T-cell (primary cell): ENCODE results near the gene MAP1B. TPM values are rescaled to one million over a fixed set of nuclear protein-coding genes. Genes with fewer than 3 reads are reported as not detected.

Experiments
- ATAC-seq, 4 experiments: fragments of 200-7000 bp in 3 of 4; fragments of 150-1000 bp in 1 of 4; cut with Tn5 transposase; replicated peaks in 1 of 4; 1 replicate in 3 of 4; 2 replicates in 1 of 4; pipeline ENCODE4 v1.10.0; 2021; ENCODE audit warnings: moderate library complexity in 3 of 4, mild to moderate bottlenecking in 2 of 4, moderate number of reproducible peaks in 1 of 4
- CTCF ChIA-PET, 2 donors: fragments of 300-600 bp; sonication (Branson Sonifier 250); formaldehyde crosslinking; loops; one replicate each; lab custom pipeline; 2022; ENCODE audit warnings: antibody characterized with exemption in 2 of 2; lab: Charles Lee
- POLR2A ChIA-PET, 2 donors: fragments of 300-600 bp; sonication (Branson Sonifier 250); formaldehyde crosslinking; loops; one replicate each; lab custom pipeline; 2022; ENCODE audit warnings: antibody characterized with exemption in 2 of 2; lab: Charles Lee
- DNase-seq, 35 experiments: peaks; one replicate each; pipeline versions ENCODE4 v3.0.0 to v3.0.0-alpha.2; 2013 to 2023
- H3K27ac ChIP-seq: one replicate; pipeline ENCODE4 v1.5.1; 2013; ENCODE audit warnings: low read length
- H3K27me3 ChIP-seq, 2 experiments: replicated peaks in 1 of 2; 1 replicate in 1 of 2; 2 replicates in 1 of 2; pipeline versions ENCODE4 v1.6.1 to v1.7.0; 2013; ENCODE audit warnings: low read length in 1 of 2, mixed read lengths in 1 of 2; ENCODE audit not compliant: control insufficient read depth in 2 of 2, insufficient read depth in 2 of 2; ENCODE audit errors: extremely low read depth in 1 of 2
- H3K36me3 ChIP-seq, 2 donors: 1 replicate in 1 of 2; 2 replicates in 1 of 2; pipeline versions ENCODE4 v1.6.1 to v1.7.0; 2013; ENCODE audit warnings: low read length in 1 of 2; ENCODE audit not compliant: control insufficient read depth in 2 of 2, insufficient read depth in 1 of 2; ENCODE audit errors: extremely low read depth in 1 of 2
- H3K4me1 ChIP-seq, 2 experiments: 1 replicate in 1 of 2; 2 replicates in 1 of 2; pipeline versions ENCODE4 v1.6.1 to v1.7.0; 2013; ENCODE audit warnings: low read length in 2 of 2, mixed read lengths in 1 of 2; ENCODE audit not compliant: insufficient read depth in 2 of 2, control insufficient read depth in 1 of 2; ENCODE audit errors: extremely low read depth in 1 of 2
- H3K4me3 ChIP-seq, 2 donors: 1 replicate in 1 of 2; 2 replicates in 1 of 2; pipeline versions ENCODE4 v1.5.1 to v1.7.0; 2013; ENCODE audit warnings: mild to moderate bottlenecking in 2 of 2, low read length in 1 of 2, moderate library complexity in 1 of 2; ENCODE audit not compliant: control insufficient read depth in 1 of 2; ENCODE audit errors: extremely low read depth in 1 of 2
- H3K9me3 ChIP-seq: 2 replicates; pipeline ENCODE4 v1.7.0; 2013
- H3K27ac Mint-ChIP-seq, 2 donors: one replicate each; pipeline ENCODE4 v1.8.0; 2020 to 2021; ENCODE audit warnings: mild to moderate bottlenecking in 2 of 2, mixed read lengths in 2 of 2
- H3K27me3 Mint-ChIP-seq, 2 donors: one replicate each; pipeline ENCODE4 v1.8.0; 2021 to 2022; ENCODE audit warnings: mixed read lengths in 2 of 2
- H3K36me3 Mint-ChIP-seq: one replicate; pipeline ENCODE4 v1.8.0; 2021; ENCODE audit warnings: mixed read lengths
- H3K4me1 Mint-ChIP-seq, 3 donors: one replicate each; pipeline ENCODE4 v1.8.0; 2020 to 2022; ENCODE audit warnings: mixed read lengths in 3 of 3, mild to moderate bottlenecking in 1 of 3
- H3K4me3 Mint-ChIP-seq, 3 donors: one replicate each; pipeline ENCODE4 v1.8.0; 2020 to 2022; ENCODE audit warnings: mild to moderate bottlenecking in 3 of 3, mixed read lengths in 3 of 3, moderate library complexity in 3 of 3
- H3K9me3 Mint-ChIP-seq, 3 donors: one replicate each; pipeline ENCODE4 v1.8.0; 2020 to 2022; ENCODE audit warnings: mixed read lengths in 3 of 3
- WGBS: methylation state at CpG from one replicate; pipeline ENCODE4 v1.1.5; 2013; ENCODE audit warnings: missing lambda C conversion rate; ENCODE audit not compliant: insufficient coverage; 5-methylcytosine and 5-hydroxymethylcytosine counted together
- total RNA-seq, 35 experiments: library from RNA in 6 of 35; stranded (reverse) in 6 of 35; fragments of 120-200 nt in 1 of 35; gene quantifications; one replicate each; pipeline versions ENCODE4 v1.2.1 to v1.2.4 and lab custom pipeline; 2013 to 2026

MAP1B gene
- total RNA-seq, 5 donors from 2014 or later (not counting 1 experiment from before 2014, with no cell fraction given), result 0.33 to 0.98 (median 0.47) TPM; not detected in 2

GRCh38 chr5:72185496-72186329 lies 78.4 kb downstream of the MAP1B start:
- H3K27me3 Mint-ChIP-seq, result peaks cover 19 to 42% of the 10 kb centered on the region in 2 donors
- H3K27ac ChIP-seq, result no peak overlapping the region
- H3K9me3 ChIP-seq, result no peaks in the 10 kb centered on the region
- no peaks in the 10 kb centered on the region for H3K36me3 ChIP-seq
- WGBS, result 85% methylated on average over 9 of the region's 10 CpGs
- H3K27me3 ChIP-seq, result peaks cover 0 to 19% of the 10 kb centered on the region in 2 experiments
- DNase-seq (no peak), ATAC-seq (no peak)
- no peak overlapping the region for H3K27ac Mint-ChIP-seq
- no peaks in the 10 kb centered on the region for H3K4me1 Mint-ChIP-seq
- ChIA-PET CTCF (no interaction called here), POLR2A (interaction anchor here in 1 of 2 donors (0.6 kb wide), 1 partner anchor 16 kb away, joined by 4 read pairs; no protein-coding TSS in a partner anchor)
- H3K36me3 Mint-ChIP-seq, result no peaks in the 10 kb centered on the region
- H3K4me3 Mint-ChIP-seq, result no peak overlapping the region
- H3K4me3 ChIP-seq, result no peak overlapping the region
- H3K4me1 ChIP-seq, result no peaks in the 10 kb centered on the region
- no peaks in the 10 kb centered on the region for H3K9me3 Mint-ChIP-seq

DNA sequence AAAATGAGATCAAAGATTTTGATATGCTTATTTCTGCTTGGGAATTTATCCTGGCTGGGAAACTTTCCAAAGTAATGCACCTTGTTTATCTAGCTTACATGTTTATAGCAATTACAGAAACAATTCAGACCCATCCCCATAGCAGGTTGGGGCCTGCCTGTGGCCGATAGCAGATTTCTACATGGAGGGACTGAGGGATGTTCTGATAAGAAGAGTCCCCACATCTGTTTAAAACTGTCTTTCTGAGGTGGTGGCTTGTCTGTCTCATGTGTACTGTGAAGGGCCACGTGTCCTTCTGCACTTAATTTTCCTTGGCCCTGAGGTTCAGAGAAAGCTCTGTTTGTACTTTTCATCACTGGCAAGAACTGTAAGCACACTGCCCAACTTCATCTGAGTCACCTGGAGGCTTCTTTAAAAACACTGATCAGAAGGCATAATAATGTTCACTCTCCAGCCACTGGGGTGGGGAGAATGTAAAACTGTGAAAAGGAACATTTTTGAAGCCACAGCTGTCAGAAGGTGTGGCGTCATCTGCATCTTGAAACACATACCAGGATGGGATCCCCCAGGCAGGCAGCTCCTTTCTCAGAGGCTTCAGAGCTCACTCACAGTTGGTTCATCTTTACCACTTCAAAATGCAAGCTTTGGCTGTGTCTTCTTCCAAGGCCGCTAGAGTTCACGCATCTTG lies 80.3 kb downstream of the MAP1B start:
- no peak for DNase-seq
- no peak overlapping the region for H3K27ac Mint-ChIP-seq
- Histone ChIP-seq H3K9me3 (no peaks in the 10 kb centered on the region), H3K4me3 (no peak overlapping the region), H3K27ac (no peak overlapping the region), H3K27me3 (peaks cover 0 to 16% of the 10 kb centered on the region in 2 experiments), H3K4me1 (no peaks in the 10 kb centered on the region), H3K36me3 (no peaks in the 10 kb centered on the region)
- no peaks in the 10 kb centered on the region for H3K9me3 Mint-ChIP-seq
- ChIA-PET CTCF (no interaction called here), POLR2A (interaction anchor here in 1 of 2 donors (0.5 kb wide), 1 partner anchor 44 kb away, joined by 3 read pairs; no protein-coding TSS in a partner anchor)
- H3K4me1 Mint-ChIP-seq, result no peaks in the 10 kb centered on the region
- WGBS, result 45% methylated on average over 4 of the region's 5 CpGs
- ATAC-seq, result no peak
- H3K27me3 Mint-ChIP-seq, result peaks cover 16 to 46% of the 10 kb centered on the region in 2 donors
- H3K36me3 Mint-ChIP-seq, result no peaks in the 10 kb centered on the region
- H3K4me3 Mint-ChIP-seq, result no peak overlapping the region

- peaks cover 0 to 12% of the 10 kb centered on the region in 2 experiments for H3K27me3 ChIP-seq
- H3K27me3 Mint-ChIP-seq, result peaks cover 13 to 40% of the 10 kb centered on the region in 2 donors
- H3K9me3 ChIP-seq, result no peaks in the 10 kb centered on the region
- no peaks in the 10 kb centered on the region for H3K36me3 Mint-ChIP-seq
- H3K4me3 ChIP-seq, result no peak overlapping the region
- H3K9me3 Mint-ChIP-seq, result no peaks in the 10 kb centered on the region
- no peaks in the 10 kb centered on the region for H3K4me1 Mint-ChIP-seq
- DNase-seq (no peak), ATAC-seq (no peak)
- H3K27ac Mint-ChIP-seq, result no peak overlapping the region
- no peak overlapping the region for H3K4me3 Mint-ChIP-seq
- no peaks in the 10 kb centered on the region for H3K4me1 ChIP-seq
- 100% methylated on average over 1 of the region's 2 CpGs for WGBS
- CTCF ChIA-PET, result no interaction called here
- H3K27ac ChIP-seq, result no peak overlapping the region
- POLR2A ChIA-PET, result no interaction called here
- H3K36me3 ChIP-seq, result no peaks in the 10 kb centered on the region
Observed at GRCh38 chr5:72188166-72188565, 80.9 kb downstream of the MAP1B start.

GRCh38 chr5:72189146-72189545 lies 81.9 kb downstream of the MAP1B start:
- Histone ChIP-seq H3K4me3 (no peak overlapping the region), H3K27ac (no peak overlapping the region), H3K27me3 (peaks cover 0 to 5% of the 10 kb centered on the region in 2 experiments), H3K36me3 (no peaks in the 10 kb centered on the region), H3K9me3 (no peaks in the 10 kb centered on the region), H3K4me1 (no peaks in the 10 kb centered on the region)
- Mint-ChIP-seq H3K36me3 (no peaks in the 10 kb centered on the region), H3K27ac (no peak overlapping the region), H3K4me1 (no peaks in the 10 kb centered on the region), H3K27me3 (peaks cover 14 to 40% of the 10 kb centered on the region in 2 donors), H3K9me3 (no peaks in the 10 kb centered on the region), H3K4me3 (no peak overlapping the region)
- CTCF ChIA-PET, result no interaction called here
- POLR2A ChIA-PET, result no interaction called here
- DNase-seq (no peak), ATAC-seq (no peak)
- WGBS, result no CpG with 5 or more reads among the region's 2 CpGs

DNA sequence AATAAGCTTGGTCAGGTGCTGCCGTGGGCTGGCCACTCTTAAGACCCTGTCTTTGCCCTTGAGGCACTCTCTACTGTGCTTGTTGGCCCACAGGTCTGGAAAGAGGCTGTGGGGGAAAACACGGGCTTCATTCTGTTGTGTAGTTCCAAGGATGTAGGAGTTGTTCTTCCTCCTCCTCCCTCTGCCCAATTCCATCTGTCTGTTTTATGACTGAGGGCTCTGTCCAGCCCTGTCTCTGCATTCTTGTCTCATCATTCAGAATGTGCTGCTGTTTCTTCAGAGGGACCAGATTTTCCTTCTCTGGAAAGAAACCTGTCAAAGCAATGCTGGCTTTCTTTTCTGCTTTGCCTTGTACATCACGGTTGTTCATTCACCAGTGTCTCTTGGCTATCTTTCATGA lies 84.1 kb downstream of the MAP1B start:
- DNase-seq (no peak), ATAC-seq (no peak)
- no peaks in the 10 kb centered on the region for H3K36me3 ChIP-seq
- CTCF ChIA-PET, result no interaction called here
- H3K4me1 Mint-ChIP-seq, result peaks cover 0 to 12% (median 6%) of the 10 kb centered on the region in 3 donors
- no peak overlapping the region for H3K27ac Mint-ChIP-seq
- no peaks in the 10 kb centered on the region for H3K9me3 Mint-ChIP-seq
- peaks cover 0 to 17% of the 10 kb centered on the region in 2 experiments for H3K4me1 ChIP-seq
- H3K9me3 ChIP-seq, result no peaks in the 10 kb centered on the region
- POLR2A ChIA-PET, result no interaction called here
- peaks cover 0 to 17% of the 10 kb centered on the region in 2 experiments for H3K27me3 ChIP-seq
- no peak overlapping the region for H3K4me3 Mint-ChIP-seq
- peaks cover 27 to 44% of the 10 kb centered on the region in 2 donors for H3K27me3 Mint-ChIP-seq
- H3K27ac ChIP-seq, result no peak overlapping the region
- peaks cover 4% of the 10 kb centered on the region for H3K36me3 Mint-ChIP-seq
- no CpG with 5 or more reads among the region's 3 CpGs for WGBS
- H3K4me3 ChIP-seq, result no peak overlapping the region

GRCh38 chr5:72194846-72195245 lies 87.6 kb downstream of the MAP1B start:
- Histone ChIP-seq H3K4me1 (peaks cover 0 to 17% of the 10 kb centered on the region in 2 experiments), H3K27ac (no peak overlapping the region), H3K9me3 (no peaks in the 10 kb centered on the region), H3K4me3 (no peak overlapping the region), H3K36me3 (no peaks in the 10 kb centered on the region), H3K27me3 (peaks cover 0 to 25% of the 10 kb centered on the region in 2 experiments)
- ATAC-seq (peak in 1 of 4 experiments; percentile 50), DNase-seq (peak in 27 of 35 experiments; percentile 2 to 61 (median 16))
- 40% methylated on average over 2 of the region's 6 CpGs for WGBS
- Mint-ChIP-seq H3K27ac (peak overlapping the region in 1 of 2 donors; percentile 15), H3K27me3 (peaks cover 34 to 60% of the 10 kb centered on the region in 2 donors), H3K9me3 (no peaks in the 10 kb centered on the region), H3K4me1 (peaks cover 0 to 12% (median 6%) of the 10 kb centered on the region in 3 donors), H3K36me3 (peaks cover 4% of the 10 kb centered on the region), H3K4me3 (peak overlapping the region in 2 of 3 donors; percentile 8 to 10)
- CTCF ChIA-PET, result no interaction called here
- POLR2A ChIA-PET, result no interaction called here
